ENCODE results near the gene EEF2.
A peak's percentile ranks its signal among the peaks of the same experiment; 100 is the strongest.
"Not testable (repeated sequence)": the region's sequence is repeated elsewhere in the genome, so short reads cannot be mapped to it uniquely, and the experiment has no call there.

EEF2 gene

DNA sequence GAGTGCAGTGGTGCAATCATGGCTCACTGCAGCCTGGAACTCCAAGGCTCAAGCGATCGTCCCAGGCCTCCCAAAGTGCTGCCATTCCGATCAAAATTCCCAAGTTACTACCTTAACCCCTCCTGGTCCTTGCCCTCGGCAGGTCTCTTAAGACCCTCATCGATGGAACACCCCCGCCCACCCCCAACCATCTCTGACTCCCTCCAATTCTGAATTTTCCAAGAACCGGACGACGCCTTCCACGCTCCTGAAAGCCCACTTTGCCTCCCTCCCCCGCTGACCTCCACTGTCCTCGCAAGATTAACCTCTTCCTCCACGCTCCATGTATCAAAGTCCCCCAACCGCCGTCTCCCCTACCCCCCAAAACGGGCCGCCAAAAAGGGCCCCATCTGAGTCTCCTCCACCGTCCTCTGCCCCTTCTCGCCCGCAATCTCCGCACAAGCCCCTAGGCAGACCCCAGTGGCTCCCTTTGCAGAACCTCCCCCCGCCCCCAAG, 14.9 kb downstream of the EEF2 start:
- DNase-seq (ENCODE audit: low read depth in 2 of 3, low spot score in 1 of 3): no peak

DNA sequence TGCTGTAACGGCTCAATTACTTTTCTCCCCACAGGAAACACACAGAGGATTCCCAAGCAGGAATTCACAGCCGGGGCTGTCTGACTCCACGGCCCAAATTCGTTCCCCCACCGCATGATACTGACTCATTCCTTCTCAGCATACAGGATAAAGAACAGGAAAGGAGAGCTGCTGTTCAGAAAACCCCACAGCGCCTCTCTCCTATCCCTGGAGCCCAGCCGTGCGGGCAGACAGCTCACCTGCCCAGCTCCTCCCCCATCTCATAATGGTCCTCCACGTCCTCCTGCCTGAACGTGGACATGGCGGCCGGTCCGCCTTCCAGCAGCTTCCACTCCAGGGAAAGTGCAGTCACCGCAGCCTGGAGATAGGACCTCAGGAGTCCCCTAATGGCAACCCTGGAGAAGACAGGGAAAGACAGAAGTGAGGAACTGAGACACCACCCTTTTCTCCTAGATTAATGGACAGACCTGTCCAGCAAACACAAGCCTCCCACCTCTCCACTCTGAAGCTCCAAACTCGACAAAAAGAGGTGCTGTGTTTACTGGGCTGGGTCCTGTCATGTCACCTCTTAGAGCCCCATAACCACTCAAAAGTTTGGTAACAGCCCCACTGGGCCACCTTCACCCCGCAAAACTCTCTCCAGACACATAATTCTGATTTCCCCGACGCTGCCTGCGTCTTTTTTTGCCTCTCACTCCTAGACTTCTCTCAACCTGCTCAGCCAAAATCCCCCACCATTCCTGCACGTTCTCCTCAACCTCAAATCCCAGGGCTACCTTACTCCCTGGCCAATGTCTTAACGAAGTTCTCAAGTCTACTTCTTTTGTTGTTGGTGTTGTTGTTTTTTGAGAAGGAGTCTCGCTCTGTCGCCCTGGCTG, 15.6 kb downstream of the EEF2 start:
- DNase-seq (ENCODE audit: low read depth in 2 of 3, low spot score in 1 of 3): no peak

DNA sequence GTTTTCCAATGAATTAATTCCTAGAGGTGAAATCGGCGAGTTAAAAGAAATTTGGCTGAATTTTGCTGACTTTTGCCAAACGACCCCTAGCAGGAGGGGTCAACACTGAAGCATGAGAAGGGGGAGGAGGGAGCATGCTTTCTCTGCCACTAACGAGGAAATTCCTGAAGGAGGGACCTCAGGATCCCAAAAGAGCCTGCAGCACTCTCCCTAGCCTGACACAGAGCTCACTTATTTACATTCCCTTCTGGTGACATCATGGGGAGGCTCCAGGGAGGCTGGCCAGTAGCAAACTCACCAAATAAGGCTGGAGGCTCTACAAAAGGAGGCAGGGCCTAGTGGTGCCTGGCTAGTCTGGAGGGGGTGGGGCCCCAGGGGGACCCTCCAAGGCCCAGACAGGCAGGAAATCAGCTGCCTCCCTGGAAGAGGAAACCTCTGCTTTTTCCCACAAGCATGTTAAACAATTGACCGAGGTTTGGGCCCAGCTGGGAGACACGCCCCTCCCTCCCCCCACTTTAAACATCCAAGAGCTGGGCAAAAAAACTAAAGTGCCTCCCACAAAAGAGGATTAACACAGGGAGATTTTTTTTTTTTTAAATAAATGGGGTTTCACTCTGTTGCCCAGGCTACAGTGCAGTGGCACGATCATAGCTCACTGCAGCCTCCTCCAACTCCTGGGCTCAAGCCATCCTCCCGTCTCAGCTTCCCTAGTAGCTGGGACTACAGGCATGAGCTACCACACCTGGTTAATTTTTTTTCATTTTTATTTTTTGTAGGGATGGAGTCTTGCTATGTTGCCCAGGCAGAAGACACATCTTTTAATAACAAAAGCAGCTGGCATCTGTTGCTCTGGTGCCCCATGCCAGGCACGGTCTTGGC, 16.5 kb downstream of the EEF2 start:
- DNase-seq (ENCODE audit: low read depth in 2 of 3, low spot score in 1 of 3): no peak

DNA sequence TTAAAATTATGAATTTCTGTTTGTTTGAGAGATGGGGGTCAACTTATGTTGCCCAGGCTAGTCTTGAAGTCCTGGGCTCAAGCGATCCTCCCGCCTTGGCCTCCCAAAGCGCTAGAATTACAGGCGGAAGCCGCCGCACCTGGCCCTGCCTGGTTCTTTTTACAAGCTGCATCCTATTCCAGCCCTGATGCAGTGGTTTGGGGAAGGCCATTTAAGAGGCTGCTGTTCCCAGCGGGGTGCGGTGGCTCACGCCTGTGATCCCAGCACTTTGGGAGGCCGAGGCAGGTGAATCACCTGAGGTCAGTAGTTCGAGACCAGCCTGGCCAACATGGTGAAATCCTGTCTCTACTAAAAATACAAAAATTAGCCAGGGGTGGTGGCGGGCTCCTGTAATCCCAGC, 17.3 kb downstream of the EEF2 start:
- DNase-seq (ENCODE audit: low read depth in 2 of 3, low spot score in 1 of 3): not testable (repeated sequence)

DNA sequence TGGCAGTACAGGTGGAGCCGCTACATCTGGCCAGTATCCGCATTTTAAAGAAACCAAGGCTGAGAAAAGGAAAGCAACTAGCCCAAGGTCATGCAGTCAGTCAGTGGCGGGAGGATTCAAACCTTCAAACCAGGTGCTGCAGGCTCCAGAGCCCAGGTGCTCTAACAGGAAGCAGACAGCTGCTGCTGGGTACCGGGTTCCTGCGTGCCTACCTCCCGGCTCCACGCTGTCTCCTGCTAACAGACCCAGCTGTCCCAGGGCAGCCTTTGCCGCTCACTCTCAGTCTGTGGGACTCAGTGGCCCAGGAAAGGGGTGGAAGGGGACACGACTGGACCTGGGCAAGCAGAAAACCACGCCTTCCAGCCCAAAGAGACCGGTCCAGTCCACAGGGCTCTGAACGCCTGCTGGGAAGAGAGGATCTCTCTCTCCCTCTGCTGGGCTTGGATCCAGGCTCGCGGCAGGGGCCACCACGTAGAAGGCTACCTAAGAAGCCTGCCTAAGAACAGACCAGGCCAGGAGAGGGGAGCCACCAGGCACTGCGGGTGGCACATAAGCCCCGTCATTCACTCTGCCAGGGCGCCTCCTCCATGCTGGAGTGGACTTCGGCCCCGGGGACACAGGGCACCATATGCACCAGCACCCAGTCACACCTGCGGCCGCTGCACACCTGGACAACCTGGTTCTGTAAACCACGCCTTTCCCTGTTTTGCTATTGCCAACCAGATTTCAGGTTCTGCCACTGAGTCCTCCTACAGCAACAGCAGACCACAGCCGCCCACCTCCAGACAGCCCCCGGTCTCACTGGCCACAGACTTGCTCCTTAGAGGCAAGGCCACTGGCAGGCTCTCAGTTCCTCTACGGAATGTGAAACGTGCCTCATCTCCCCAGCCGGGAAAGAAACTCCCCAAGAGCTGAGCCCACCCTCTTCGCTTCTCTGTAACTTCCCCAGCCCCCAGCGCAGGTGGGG, 18.9 kb downstream of the EEF2 start:
- no peak for DNase-seq (ENCODE audit: low read depth in 2 of 3, low spot score in 1 of 3)

DNA sequence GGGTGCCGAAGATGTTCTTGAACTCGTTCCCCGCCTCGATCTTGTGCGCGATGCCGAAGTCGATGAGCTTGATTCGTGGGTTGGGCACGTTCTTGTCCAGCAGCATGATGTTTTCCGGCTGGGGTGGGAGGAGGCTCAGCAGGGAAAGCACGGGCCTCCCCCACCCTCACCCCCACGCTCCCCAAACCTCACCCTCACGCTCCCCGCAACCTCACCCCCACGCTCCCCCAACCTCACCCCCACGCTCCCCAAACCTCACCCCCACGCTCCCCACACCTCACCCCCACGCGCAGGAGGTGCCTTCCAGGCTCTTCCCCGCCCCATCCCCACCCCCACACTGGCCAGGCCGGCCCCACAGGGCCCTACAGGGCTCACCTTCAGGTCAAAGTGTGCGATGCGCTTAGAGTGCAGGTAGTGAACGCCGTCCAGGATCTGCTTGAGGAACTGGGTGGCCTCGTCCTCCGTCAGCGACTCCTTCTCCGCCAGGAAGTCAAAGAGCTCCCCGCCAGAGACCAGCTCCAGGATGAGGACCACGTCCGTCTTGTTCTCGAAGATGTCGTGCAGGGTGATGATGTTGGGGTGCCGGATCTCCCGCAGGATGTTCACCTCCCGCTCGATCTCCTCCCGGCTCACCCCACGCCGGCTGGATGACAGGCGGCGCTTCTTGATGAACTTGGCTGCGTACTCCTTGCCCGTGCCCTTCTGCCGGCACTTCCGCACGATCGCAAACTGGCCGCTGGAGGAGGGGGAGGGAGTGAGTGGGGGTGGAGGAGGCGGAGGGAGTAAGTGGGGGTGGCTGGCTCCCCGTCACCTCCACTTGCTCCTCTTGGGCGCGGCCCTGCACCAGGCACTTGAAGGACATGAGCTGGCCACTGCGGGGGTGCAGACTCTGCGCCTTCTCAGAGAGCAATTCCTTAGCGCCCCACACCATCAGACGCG, 20.7 kb downstream of the EEF2 start:
- DNase-seq (ENCODE audit: low read depth in 2 of 3, low spot score in 1 of 3): no peak

DNA sequence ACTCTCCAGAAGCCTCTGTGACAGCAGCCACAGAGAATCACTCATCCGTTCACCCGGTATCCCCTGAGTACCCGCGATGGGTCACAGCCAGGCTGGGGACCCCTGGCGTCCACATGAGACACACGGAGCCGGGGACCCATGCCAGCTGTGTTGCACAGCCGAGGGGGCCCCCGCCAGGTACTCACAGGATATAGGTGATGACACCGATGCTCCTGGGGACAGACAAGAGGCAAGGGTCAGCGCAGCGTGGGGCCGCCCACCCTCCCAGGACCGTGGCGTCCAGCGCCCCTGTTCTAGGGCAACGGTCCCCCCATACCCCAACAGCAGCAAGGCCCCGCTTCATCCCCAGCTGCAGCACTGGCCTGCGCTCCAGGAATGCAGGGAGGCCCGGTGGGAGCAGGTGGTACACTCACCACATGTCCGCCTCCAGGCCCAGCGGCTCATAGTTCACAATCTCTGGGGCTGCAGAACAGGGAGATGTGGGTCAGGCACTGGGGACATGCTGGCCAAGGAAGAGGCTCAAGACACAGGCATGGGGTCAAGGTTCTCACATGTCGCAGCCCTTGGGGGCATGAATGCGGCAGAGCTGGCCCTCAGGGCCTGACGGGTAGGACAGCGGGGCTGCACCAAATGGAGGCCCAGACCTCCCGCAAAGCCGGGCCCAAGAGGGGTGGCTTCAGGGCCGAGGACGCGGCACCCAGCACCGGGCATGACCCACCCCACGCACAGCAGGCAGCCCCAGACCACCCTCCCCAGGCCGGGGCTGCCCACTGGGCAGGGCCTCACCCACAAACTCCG, 21.6 kb downstream of the EEF2 start:
- no peak for DNase-seq (ENCODE audit: low read depth in 2 of 3, low spot score in 1 of 3)

DNA sequence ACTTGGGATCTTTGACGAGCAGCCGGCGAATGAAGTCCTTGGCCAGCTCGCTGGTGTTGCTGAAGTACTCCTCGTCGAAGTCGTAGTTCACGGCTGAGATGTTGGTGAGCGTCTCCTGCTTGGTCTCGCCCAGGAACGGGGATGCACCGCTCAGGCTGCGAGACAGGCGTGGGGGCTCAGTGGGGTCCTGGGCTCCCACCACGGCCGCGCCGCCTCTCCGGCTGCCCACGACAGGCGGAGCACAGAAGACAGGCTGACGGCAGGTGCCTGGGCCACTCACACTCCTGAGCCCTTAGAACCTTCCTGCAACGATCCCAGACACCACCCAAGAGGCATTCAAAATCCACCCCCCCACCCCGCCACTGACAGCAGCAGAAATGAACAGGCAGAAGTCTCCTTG, 24.3 kb downstream of the EEF2 start:
- DNase-seq (ENCODE audit: low read depth in 2 of 3, low spot score in 1 of 3): no peak

DNA sequence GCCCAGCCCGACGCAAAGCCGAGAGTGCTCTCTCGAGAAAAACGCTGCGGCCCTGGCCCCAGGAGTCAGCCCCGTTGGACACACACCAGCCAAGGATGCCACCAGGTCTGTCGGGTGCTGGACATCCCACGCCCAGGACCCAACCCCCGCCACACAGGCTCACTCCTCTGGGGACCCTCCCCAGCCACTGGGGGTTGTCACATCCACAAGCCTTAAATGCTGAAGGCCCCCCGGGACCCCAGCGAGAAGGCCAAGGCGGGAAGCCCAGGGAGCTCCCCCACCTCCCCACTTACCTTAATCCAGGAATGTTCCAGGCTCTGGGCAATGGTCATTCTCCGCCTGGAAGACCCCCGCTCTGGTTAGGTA, 25.5 kb downstream of the EEF2 start:
- DNase-seq (ENCODE audit: low read depth in 2 of 3, low spot score in 1 of 3): no peak

DNA sequence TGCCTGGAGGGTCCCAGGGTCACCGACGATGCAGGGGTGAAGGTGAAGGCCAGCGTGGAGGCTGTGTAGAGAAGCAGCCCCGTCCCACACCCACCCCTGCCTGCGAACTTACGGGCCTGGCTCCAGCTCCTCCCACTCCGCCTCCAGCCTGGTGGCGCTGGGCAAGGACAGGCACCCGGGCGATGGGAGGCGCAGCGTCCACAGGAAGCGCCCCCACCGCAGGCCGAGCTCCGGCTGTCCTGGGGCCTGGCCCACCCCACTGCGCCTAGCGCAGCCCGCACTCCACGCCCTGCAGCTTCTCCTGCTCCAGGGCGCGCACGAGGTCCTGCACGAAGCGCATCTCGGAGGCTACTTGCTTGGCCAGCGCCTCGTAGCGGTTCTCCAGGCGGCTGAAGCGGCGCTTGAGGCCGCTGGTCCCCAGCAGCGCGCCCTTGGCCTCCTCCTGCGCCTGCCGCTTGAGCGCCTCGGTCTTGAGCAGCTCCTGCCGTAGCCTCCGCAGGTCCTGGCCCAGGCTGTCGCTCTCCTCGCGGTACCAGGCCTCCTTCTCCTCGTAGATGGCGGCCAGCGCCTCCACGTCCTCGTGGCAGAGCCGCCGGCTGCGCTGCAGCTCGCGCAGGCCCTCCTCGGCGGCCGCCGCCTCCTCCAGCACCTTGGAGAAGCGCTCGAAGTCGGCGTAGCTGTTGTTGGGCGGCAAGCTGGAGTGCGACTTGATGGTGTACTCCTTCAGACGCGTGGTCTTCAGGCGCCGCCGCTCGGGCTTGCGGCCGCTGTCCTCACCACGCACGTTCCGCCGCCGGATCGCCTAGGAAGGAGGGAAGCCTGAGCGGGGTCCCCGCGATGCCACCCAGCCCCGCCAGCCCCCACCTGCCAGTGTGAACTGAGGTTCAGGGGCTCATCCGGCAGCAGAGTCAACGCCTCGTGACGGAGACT, 26.2 kb downstream of the EEF2 start:
- DNase-seq (ENCODE audit: low read depth in 2 of 3, low spot score in 1 of 3): no peak

DNA sequence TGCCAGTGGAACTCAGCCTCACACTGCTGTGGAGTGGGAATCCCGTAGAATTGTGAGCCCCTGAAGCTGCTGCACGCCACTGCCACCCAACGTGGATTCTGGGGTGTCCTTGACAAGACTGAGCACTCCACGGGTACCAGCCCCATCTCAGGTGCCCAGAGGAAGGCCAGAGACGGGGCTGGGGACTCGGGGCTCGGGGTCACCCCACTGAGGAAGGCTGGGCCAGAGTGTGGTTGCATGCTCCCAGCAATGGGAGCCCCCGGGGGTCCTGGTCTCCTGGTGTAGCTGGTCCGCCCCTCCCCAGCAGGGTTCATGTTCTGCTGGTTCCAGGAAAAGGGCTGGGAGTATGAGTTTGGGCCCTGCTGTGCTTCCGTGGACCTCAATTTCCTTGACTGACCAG, 29.6 kb downstream of the EEF2 start:
- DNase-seq (ENCODE audit: low read depth in 2 of 3, low spot score in 1 of 3): no peak

DNA sequence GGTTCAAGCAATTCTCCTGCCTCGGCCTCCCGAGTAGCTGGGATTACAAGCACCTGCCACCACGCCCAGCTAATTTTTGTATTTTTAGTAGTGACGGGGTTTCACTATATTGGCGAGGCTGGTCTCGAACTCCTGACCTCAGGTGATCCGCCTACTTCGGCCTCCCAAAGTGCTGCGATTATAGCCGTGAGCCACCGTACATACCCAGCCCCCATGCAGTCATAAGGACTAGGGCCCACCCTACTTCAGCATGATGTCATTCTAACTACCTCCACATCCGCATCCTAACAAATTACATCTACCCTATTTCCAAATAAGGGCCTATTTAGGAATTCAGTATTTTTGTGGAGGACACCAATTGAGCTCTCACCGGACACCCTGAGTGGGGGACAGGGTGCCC, 30.0 kb downstream of the EEF2 start:
- not testable (repeated sequence) for DNase-seq (ENCODE audit: low read depth in 2 of 3, low spot score in 1 of 3)

DNA sequence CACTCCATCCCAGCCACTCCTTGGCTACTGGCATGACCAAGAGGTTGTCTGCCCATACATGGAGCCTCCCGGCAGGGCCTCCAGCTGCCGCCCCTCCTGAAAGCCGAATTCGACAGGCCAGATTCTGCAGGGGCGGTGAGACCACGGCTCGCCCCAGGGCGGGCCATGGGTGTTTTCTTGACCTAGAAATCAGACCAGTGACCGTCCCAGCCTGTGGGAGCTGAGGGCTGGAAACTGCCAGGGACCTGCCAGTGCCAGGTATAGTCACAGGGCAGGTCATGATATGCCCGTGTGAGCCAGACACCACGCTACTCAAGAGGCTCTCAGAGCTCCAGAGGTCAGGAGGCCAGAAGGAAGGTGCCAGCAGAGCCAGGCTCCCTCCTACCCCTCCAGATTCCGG, 31.2 kb downstream of the EEF2 start:
- no peak for DNase-seq (ENCODE audit: low read depth in 2 of 3, low spot score in 1 of 3)

DNA sequence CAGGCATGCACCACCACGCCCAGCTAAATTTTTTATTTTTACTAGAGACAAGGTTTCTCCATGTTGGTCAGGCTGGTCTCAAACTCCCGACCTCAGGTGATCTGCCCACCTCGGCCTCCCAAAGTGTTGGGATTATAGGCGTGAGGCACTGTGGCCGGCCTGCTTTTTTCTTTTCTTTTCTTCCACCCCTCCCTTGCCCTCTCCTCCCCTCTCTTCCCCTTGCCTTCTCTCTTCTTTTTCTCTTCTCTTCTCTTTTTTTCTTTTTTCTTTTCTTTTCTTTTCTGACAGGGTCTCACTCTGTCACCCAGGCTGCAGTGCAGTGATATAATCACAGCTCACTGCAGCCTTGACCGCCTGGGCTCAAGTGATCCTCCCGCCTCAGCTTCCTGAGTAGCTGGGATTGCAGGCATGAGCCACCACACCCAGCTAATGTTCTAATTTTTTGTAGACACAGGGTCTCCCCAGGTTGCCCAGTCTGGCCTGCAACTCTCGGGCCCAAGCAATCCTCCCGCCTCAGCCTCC, 32.4 kb downstream of the EEF2 start:
- DNase-seq (ENCODE audit: low read depth in 2 of 3, low spot score in 1 of 3): not testable (repeated sequence)

DNA sequence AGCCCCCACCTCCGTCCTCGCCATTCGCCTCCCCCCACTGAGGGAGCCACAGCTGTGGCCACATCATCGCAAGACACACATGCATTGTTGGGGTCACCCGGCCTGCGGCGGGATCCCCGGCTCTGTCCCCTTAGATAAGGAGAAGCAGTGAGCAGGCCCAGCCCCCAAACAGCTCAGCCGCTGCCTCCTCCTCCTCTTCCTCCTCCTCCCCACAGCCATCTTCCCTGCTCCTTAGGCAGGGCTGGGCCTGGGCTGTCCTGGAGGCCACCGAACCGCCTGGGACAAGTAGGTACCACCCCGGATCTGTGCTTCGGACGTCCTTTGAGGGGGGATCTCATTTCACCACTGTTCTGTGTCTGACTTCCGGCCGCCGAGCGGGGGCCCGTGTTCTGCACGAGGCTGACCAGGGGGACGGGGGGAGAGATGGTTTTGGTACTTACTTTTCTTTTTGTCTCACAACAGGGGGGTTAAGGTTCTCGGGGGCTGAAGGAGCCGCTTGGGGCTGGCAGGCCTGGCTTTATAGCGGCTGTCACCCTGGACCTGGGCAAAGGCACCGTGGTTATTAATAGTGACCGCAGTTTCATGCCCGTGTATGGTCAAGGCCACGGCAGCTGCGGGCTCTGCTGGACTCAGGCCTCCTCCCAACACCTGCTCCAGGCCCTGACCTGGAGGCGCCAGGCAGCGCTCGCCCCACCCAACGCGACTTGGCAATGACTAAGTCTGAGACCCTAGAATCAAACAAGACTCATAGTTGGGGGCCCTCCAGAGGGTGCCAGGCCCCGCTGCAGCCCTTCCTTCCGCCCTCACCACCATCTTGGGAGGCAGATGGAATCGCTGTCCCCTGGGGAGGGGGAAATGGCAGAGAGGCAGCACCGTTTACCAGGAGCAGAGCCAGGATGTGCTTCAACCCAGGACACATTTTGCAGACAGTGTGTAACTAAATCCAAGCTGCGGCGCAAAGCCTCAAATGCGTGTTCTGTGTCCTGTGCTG, 34.1 kb downstream of the EEF2 start:
- peak in 1 of 3 donors; percentile 6 for DNase-seq (ENCODE audit: low read depth in 2 of 3, low spot score in 1 of 3)

All from stimulated activated CD4-positive, alpha-beta T cell treated with anti-CD3 and anti-CD28 coated beads, Interleukin-12 subunit alpha, Interleukin-12 subunit beta, amount 100 ng/mL, for 48 hours (primary cell).